ENCODE results near the gene GNG12. TPM values are rescaled to one million over a fixed set of nuclear protein-coding genes. Genes with fewer than 3 reads are reported as not detected.
A peak's percentile ranks its signal among the peaks of the same experiment; 100 is the strongest.

Gene GNG12
- total and polyA plus RNA-seq, 12 donors = 15.3 to 121 (median 84.7) TPM

- Histone ChIP-seq H3K27me3 (no peaks in the 10 kb centered on the region), H3K9me3 (replicated peaks in 1 of 3) (no peaks in the 10 kb centered on the region), H3K4me3 (no peak overlapping the region), H3K36me3 (replicated peaks in 1 of 2) (no peaks in the 10 kb centered on the region), H3K27ac (no peak overlapping the region), H3K4me1 (replicated peaks in 1 of 2) (peaks cover 5 to 25% of the 10 kb centered on the region in 2 donors)
- 82 to 93% (median 84%) methylated on average over 4 of the region's 4 CpGs for WGBS, 4 donors
- no peak for TF ChIP-seq CTCF (IDR thresholded peaks at IDR 0.05)
- no peak for TF ChIP-seq POLR2A (IDR thresholded peaks at IDR 0.05)
- intact Hi-C loops (cut with DNase I) = no loop called here
- no peak for DNase-seq
Observed at GRCh38 chr1:67738401-67738800, 94.9 kb downstream of the GNG12 start.

- WGBS, 4 donors = 97 to 100% (median 98%) methylated on average over 3 of the region's 3 CpGs
- no peak for TF ChIP-seq POLR2A (IDR thresholded peaks at IDR 0.05)
- TF ChIP-seq CTCF (IDR thresholded peaks at IDR 0.05) = no peak
- peaks cover 5 to 31% of the 10 kb centered on the region in 2 donors for H3K4me1 ChIP-seq (replicated peaks in 1 of 2)
Observed at GRCh38 chr1:67737875-67738274, 95.4 kb downstream of the GNG12 start.

GRCh38 chr1:67736750-67737149 lies 96.5 kb downstream of the GNG12 start:
- WGBS, 4 donors = 84 to 91% (median 87%) methylated on average over 3 of the region's 3 CpGs
- Histone ChIP-seq H3K9me3 (replicated peaks in 1 of 3) (no peaks in the 10 kb centered on the region), H3K36me3 (replicated peaks in 1 of 2) (no peaks in the 10 kb centered on the region), H3K27me3 (no peaks in the 10 kb centered on the region), H3K4me1 (replicated peaks in 1 of 2) (peaks cover 5 to 35% of the 10 kb centered on the region in 2 donors), H3K27ac (peak overlapping the region in 2 of 5 donors; percentile 52 to 74), H3K4me3 (no peak overlapping the region)
- DNase-seq = no peak
- intact Hi-C loops (cut with DNase I) = no loop called here
- TF ChIP-seq CTCF (IDR thresholded peaks at IDR 0.05) = no peak
- TF ChIP-seq POLR2A (IDR thresholded peaks at IDR 0.05) = no peak

More at GRCh38 chr1:67737875-67738274, 95.4 kb downstream of the GNG12 start:
- intact Hi-C loops (cut with DNase I) = no loop called here
- Histone ChIP-seq H3K36me3 (replicated peaks in 1 of 2) (no peaks in the 10 kb centered on the region), H3K9me3 (replicated peaks in 1 of 3) (no peaks in the 10 kb centered on the region), H3K4me3 (no peak overlapping the region), H3K27me3 (no peaks in the 10 kb centered on the region), H3K27ac (no peak overlapping the region)
- no peak for DNase-seq

GRCh38 chr1:67735806-67736627 lies 97.2 kb downstream of the GNG12 start:
- Histone ChIP-seq H3K4me1 (replicated peaks in 1 of 2) (peaks cover 5 to 35% of the 10 kb centered on the region in 2 donors), H3K4me3 (no peak overlapping the region), H3K9me3 (replicated peaks in 1 of 3) (no peaks in the 10 kb centered on the region), H3K27ac (peak overlapping the region in 2 of 5 donors; percentile 52 to 74), H3K27me3 (no peaks in the 10 kb centered on the region), H3K36me3 (replicated peaks in 1 of 2) (no peaks in the 10 kb centered on the region)
- TF ChIP-seq POLR2A (IDR thresholded peaks at IDR 0.05) (no peak), CTCF (IDR thresholded peaks at IDR 0.05) (no peak)
- 21 to 58% (median 29%) methylated on average over 3 to 11 of the region's 11 CpGs for WGBS, 4 donors
- peak in 6 of 7 donors; percentile 42 to 78 (median 57) for DNase-seq
- intact Hi-C loops (cut with DNase I) = no loop called here

All from adrenal gland (tissue), 12 donors.